ENCODE results near the gene COL3A1.

Gene COL3A1

DNA sequence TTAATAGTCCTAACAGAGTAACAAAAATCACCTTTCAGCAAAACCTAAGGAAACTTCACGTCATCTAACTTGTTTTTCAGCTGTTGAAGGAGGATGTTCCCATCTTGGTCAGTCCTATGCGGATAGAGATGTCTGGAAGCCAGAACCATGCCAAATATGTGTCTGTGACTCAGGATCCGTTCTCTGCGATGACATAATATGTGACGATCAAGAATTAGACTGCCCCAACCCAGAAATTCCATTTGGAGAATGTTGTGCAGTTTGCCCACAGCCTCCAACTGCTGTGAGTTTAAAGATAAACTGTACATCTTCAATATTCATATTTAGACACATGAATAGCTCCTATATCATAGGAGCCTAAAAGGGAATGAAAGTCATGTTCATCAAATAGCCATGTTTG, 10.5 kb downstream of the COL3A1 start:
- no peaks in the 10 kb centered on the region for H3K27me3 ChIP-seq (ENCODE audit: control insufficient read depth, insufficient read depth, low read length)
- H3K79me2 ChIP-seq, result no peaks in the 10 kb centered on the region
- TF ChIP-seq, protein P1, sequence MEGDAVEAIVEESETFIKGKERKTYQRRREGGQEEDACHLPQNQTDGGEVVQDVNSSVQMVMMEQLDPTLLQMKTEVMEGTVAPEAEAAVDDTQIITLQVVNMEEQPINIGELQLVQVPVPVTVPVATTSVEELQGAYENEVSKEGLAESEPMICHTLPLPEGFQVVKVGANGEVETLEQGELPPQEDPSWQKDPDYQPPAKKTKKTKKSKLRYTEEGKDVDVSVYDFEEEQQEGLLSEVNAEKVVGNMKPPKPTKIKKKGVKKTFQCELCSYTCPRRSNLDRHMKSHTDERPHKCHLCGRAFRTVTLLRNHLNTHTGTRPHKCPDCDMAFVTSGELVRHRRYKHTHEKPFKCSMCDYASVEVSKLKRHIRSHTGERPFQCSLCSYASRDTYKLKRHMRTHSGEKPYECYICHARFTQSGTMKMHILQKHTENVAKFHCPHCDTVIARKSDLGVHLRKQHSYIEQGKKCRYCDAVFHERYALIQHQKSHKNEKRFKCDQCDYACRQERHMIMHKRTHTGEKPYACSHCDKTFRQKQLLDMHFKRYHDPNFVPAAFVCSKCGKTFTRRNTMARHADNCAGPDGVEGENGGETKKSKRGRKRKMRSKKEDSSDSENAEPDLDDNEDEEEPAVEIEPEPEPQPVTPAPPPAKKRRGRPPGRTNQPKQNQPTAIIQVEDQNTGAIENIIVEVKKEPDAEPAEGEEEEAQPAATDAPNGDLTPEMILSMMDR (IDR thresholded peaks at IDR 0.05), result no peak
- no peak overlapping the region for H3K9ac ChIP-seq
- H2AFZ ChIP-seq, result no peak overlapping the region
- no peak overlapping the region for H3K4me2 ChIP-seq (ENCODE audit: low read length)
- H3K4me1 ChIP-seq, result no peaks in the 10 kb centered on the region
- no peak overlapping the region for H3K4me3 ChIP-seq (ENCODE audit: low read depth, low read length)
- H3K9me3 ChIP-seq (ENCODE audit: control insufficient read depth, low read length), result no peaks in the 10 kb centered on the region
- no peaks in the 10 kb centered on the region for H3K36me3 ChIP-seq (ENCODE audit: control insufficient read depth, insufficient read depth, low read length)
- no peak overlapping the region for H3K27ac ChIP-seq

DNA sequence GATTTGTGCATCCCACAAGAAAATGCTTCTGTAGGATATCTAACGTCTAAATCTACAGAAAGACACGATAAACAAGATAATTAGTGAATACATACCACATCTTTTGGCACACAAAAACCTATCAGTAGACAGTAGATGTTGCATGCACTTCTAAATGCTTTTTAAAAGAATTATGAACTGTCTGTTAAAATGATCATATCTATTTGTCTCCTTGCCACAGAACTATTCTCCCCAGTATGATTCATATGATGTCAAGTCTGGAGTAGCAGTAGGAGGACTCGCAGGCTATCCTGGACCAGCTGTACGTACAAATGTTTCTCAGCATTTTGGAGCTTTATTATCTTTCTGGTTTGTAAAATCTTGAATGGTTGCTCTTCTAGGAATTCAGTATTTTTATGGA, 12.7 kb downstream of the COL3A1 start:
- H3K79me2 ChIP-seq, result no peaks in the 10 kb centered on the region
- TF ChIP-seq, protein P1 (IDR thresholded peaks at IDR 0.05), result no peak
- no peaks in the 10 kb centered on the region for H3K9me3 ChIP-seq (ENCODE audit: control insufficient read depth, low read length)
- no peak overlapping the region for H3K4me2 ChIP-seq (ENCODE audit: low read length)
- no peaks in the 10 kb centered on the region for H3K36me3 ChIP-seq (ENCODE audit: control insufficient read depth, insufficient read depth, low read length)
- H3K4me1 ChIP-seq, result no peaks in the 10 kb centered on the region
- no peaks in the 10 kb centered on the region for H3K27me3 ChIP-seq (ENCODE audit: control insufficient read depth, insufficient read depth, low read length)
- H3K27ac ChIP-seq, result no peak overlapping the region
- H3K9ac ChIP-seq, result no peak overlapping the region
- H3K4me3 ChIP-seq (ENCODE audit: low read depth, low read length), result no peak overlapping the region
- H2AFZ ChIP-seq, result no peak overlapping the region

DNA sequence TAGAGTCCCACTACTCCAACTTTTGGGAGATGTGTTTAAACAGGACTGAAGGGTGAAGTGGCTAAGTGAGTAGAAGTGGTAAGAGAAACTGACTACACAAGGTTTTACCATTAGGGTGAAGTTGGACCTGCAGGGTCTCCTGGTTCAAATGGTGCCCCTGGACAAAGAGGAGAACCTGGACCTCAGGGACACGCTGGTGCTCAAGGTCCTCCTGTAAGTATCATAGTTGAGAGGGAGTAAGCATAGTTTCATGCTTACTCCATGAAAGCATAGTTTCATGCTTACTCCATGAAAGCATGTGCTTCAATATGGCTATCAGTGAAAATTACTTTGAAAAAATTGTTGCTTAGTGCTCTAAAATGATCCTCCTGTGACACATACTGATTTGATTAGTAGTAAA, 19.1 kb downstream of the COL3A1 start:
- TF ChIP-seq, protein P1 (IDR thresholded peaks at IDR 0.05), result no peak
- no peak overlapping the region for H3K9ac ChIP-seq
- H3K27me3 ChIP-seq (ENCODE audit: control insufficient read depth, insufficient read depth, low read length), result no peaks in the 10 kb centered on the region
- H2AFZ ChIP-seq, result no peak overlapping the region
- H3K9me3 ChIP-seq (ENCODE audit: control insufficient read depth, low read length), result no peaks in the 10 kb centered on the region
- no peaks in the 10 kb centered on the region for H3K79me2 ChIP-seq
- H3K4me2 ChIP-seq (ENCODE audit: low read length), result no peak overlapping the region
- H3K4me3 ChIP-seq (ENCODE audit: low read depth, low read length), result no peak overlapping the region
- H3K4me1 ChIP-seq, result no peaks in the 10 kb centered on the region
- H3K27ac ChIP-seq, result no peak overlapping the region
- no peaks in the 10 kb centered on the region for H3K36me3 ChIP-seq (ENCODE audit: control insufficient read depth, insufficient read depth, low read length)

DNA sequence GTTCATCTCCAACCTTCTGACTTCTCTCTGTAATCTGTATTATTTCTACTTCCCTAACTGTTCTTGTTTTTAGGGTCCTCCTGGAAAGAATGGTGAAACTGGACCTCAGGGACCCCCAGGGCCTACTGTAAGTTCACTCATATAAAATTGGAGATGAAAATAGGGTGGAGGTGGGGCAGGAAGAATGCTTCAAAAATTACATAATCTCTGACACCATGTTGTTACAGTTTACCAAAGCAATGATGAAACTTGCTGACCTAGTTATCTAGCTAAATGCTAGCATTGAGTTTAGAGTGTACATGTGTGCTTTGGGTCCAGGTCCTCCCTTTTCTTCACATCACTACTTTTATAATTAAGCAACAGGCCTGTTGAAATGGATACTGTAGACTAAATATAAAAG, 23.1 kb downstream of the COL3A1 start:
- H3K27ac ChIP-seq, result no peak overlapping the region
- no peaks in the 10 kb centered on the region for H3K79me2 ChIP-seq
- no peaks in the 10 kb centered on the region for H3K4me1 ChIP-seq
- no peak overlapping the region for H3K4me2 ChIP-seq (ENCODE audit: low read length)
- no peak overlapping the region for H3K4me3 ChIP-seq (ENCODE audit: low read depth, low read length)
- no peak overlapping the region for H3K9ac ChIP-seq
- H3K36me3 ChIP-seq (ENCODE audit: control insufficient read depth, insufficient read depth, low read length), result no peaks in the 10 kb centered on the region
- TF ChIP-seq, protein P1 (IDR thresholded peaks at IDR 0.05), result no peak
- H3K9me3 ChIP-seq (ENCODE audit: control insufficient read depth, low read length), result no peaks in the 10 kb centered on the region
- no peaks in the 10 kb centered on the region for H3K27me3 ChIP-seq (ENCODE audit: control insufficient read depth, insufficient read depth, low read length)
- no peak overlapping the region for H2AFZ ChIP-seq

DNA sequence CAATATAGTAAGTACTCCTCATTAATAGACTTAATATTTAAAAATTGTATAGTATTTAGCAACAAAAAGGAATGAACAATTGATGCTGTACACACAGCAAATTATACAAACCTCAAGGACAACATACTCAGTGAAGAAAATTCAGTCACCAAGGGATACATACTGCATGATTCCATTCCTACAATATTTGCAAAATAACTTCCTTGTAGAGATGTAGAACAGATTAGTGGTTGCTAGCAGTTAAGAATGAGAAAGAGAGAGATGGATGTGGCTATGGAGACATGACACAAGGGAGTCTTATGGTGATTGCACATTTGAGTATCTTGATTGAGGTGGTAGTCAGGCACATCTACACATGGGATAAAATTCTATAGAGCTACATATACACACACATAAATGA, 26.0 kb downstream of the COL3A1 start:
- TF ChIP-seq, protein P1 (IDR thresholded peaks at IDR 0.05), result no peak
- no peak overlapping the region for H3K27ac ChIP-seq
- H3K4me2 ChIP-seq (ENCODE audit: low read length), result no peak overlapping the region
- H3K4me1 ChIP-seq, result no peaks in the 10 kb centered on the region
- H3K36me3 ChIP-seq (ENCODE audit: control insufficient read depth, insufficient read depth, low read length), result no peaks in the 10 kb centered on the region
- H3K4me3 ChIP-seq (ENCODE audit: low read depth, low read length), result no peak overlapping the region
- no peak overlapping the region for H2AFZ ChIP-seq
- H3K9ac ChIP-seq, result no peak overlapping the region
- H3K79me2 ChIP-seq, result no peaks in the 10 kb centered on the region
- no peaks in the 10 kb centered on the region for H3K9me3 ChIP-seq (ENCODE audit: control insufficient read depth, low read length)
- no peaks in the 10 kb centered on the region for H3K27me3 ChIP-seq (ENCODE audit: control insufficient read depth, insufficient read depth, low read length)

All from parathyroid adenoma (tissue), 2 donors.